Measurements from ENCODE around the gene CMKLR1.

DNA sequence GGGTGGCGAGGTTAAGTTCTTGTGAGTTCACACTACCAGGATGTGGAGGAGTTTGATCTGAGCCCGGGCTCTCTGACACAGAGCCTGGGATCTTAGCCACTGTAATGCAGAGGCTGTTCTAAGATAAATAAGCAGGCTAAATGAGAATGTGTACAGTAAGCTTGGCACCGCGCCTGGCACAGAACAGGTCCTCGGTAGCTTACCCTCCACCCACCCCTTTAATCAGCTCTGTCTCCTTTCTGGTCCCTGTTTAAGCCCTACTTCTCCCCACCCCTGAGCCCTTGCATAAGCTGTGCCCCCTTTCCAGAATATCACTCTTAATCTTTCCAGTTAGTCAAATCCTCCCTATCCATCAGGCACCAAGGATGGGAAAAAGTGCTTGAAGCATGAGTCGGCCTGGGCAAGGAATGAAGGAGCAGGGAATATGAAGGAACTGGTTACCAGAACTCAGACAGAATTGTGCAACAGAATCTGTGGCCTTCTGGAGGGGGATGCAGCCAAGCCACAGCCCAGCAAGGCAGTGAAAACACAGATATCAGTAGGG, 32.8 kb upstream of the CMKLR1 start:
- TF ChIP-seq CTCF (IDR thresholded peaks at IDR 0.05) = no peak
- TF ChIP-seq ZFX (IDR thresholded peaks at IDR 0.05; ENCODE audit: borderline replicate concordance) = no peak
